HuH-7 (cell line): ENCODE measurements around the gene ABCC1.
"Not testable (repeated sequence)": the region's sequence is repeated elsewhere in the genome, so short reads cannot be mapped to it uniquely, and the experiment has no call there.

Experiments used
- DNase-seq: peaks from one replicate; pipeline ENCODE4 v3.0.0; 2011; ENCODE audit warnings: low spot score

Gene ABCC1

GRCh38 chr16:15967655-15968315 lies 18.4 kb downstream of the ABCC1 start:
- DNase-seq, result no peak

GRCh38 chr16:15970202-15970601 lies 20.8 kb downstream of the ABCC1 start:
- DNase-seq, result no peak

GRCh38 chr16:15970743-15971439 lies 21.5 kb downstream of the ABCC1 start:
- no peak for DNase-seq

- no peak for DNase-seq
Observed at GRCh38 chr16:15971440-15971815, 22.0 kb downstream of the ABCC1 start.

GRCh38 chr16:15972046-15972868 lies 22.8 kb downstream of the ABCC1 start:
- no peak for DNase-seq

GRCh38 chr16:15973421-15973820 lies 24.0 kb downstream of the ABCC1 start:
- DNase-seq, result no peak

GRCh38 chr16:15974057-15974456 lies 24.6 kb downstream of the ABCC1 start:
- DNase-seq, result no peak

- DNase-seq, result no peak
Observed at GRCh38 chr16:15975172-15975571, 25.8 kb downstream of the ABCC1 start.

- no peak for DNase-seq
Observed at GRCh38 chr16:15976225-15976812, 26.9 kb downstream of the ABCC1 start.

GRCh38 chr16:15976929-15977637 lies 27.7 kb downstream of the ABCC1 start:
- DNase-seq, result no peak

GRCh38 chr16:15979801-15980200 lies 30.4 kb downstream of the ABCC1 start:
- DNase-seq, result no peak

GRCh38 chr16:15980329-15980728 lies 30.9 kb downstream of the ABCC1 start:
- no peak for DNase-seq

- no peak for DNase-seq
Observed at GRCh38 chr16:15981382-15981781, 32.0 kb downstream of the ABCC1 start.

- DNase-seq, result not testable (repeated sequence)
Observed at GRCh38 chr16:15982194-15982915, 32.9 kb downstream of the ABCC1 start.

GRCh38 chr16:15983898-15984297 lies 34.5 kb downstream of the ABCC1 start:
- no peak for DNase-seq

GRCh38 chr16:15985144-15985543 lies 35.7 kb downstream of the ABCC1 start:
- DNase-seq, result no peak

GRCh38 chr16:15986261-15986660 lies 36.8 kb downstream of the ABCC1 start:
- no peak for DNase-seq

GRCh38 chr16:15988268-15989013 lies 39.0 kb downstream of the ABCC1 start:
- no peak for DNase-seq

- no peak for DNase-seq
Observed at GRCh38 chr16:15990902-15991301, 41.5 kb downstream of the ABCC1 start.

GRCh38 chr16:15993128-15993527 lies 43.7 kb downstream of the ABCC1 start:
- no peak for DNase-seq

GRCh38 chr16:15993541-15993940 lies 44.1 kb downstream of the ABCC1 start:
- no peak for DNase-seq
